Trophoblast cell (in vitro differentiated cells and primary cell): ENCODE measurements around the gene C19orf53.

ENCODE experiments used
- DNase-seq, 2 donors: peaks; one replicate each; pipeline ENCODE4 v3.0.0-alpha.2; 2016
- H2AFZ ChIP-seq: 2 replicates; pipeline ENCODE4 v1.6.1; 2013; ENCODE audit warnings: low read length, moderate library complexity, mild to moderate bottlenecking; ENCODE audit not compliant: insufficient read depth, poor library complexity
- H2AK5ac ChIP-seq: 2 replicates; pipeline ENCODE4 v1.6.1; 2013; ENCODE audit warnings: mild to moderate bottlenecking, low read length
- H2BK120ac ChIP-seq: 2 replicates; pipeline ENCODE4 v1.6.1; 2013; ENCODE audit warnings: low read length, mild to moderate bottlenecking, moderate library complexity; ENCODE audit not compliant: insufficient read depth, poor library complexity
- H2BK12ac ChIP-seq: 2 replicates; pipeline ENCODE4 v1.6.1; 2013; ENCODE audit warnings: mild to moderate bottlenecking, low read length, moderate library complexity
- H2BK5ac ChIP-seq: 2 replicates; pipeline ENCODE4 v1.6.1; 2013; ENCODE audit warnings: low read length, low read depth, moderate library complexity, mild to moderate bottlenecking; ENCODE audit not compliant: poor library complexity
- H3K14ac ChIP-seq: 2 replicates; pipeline ENCODE4 v1.6.1; 2013; ENCODE audit warnings: mild to moderate bottlenecking, low read length
- H3K18ac ChIP-seq: 2 replicates; pipeline ENCODE4 v1.6.1; 2013; ENCODE audit warnings: mild to moderate bottlenecking, low read length
- H3K23ac ChIP-seq: 2 replicates; pipeline ENCODE4 v1.6.1; 2013; ENCODE audit warnings: low read length
- H3K27ac ChIP-seq: 2 replicates; pipeline ENCODE4 v1.5.1; 2013; ENCODE audit warnings: low read depth, mild to moderate bottlenecking, inconsistent platforms, low read length, moderate library complexity
- H3K27me3 ChIP-seq: 2 replicates; pipeline ENCODE4 v1.6.1; 2013; ENCODE audit warnings: inconsistent platforms, mild to moderate bottlenecking, low read length, moderate library complexity; ENCODE audit not compliant: insufficient read depth
- H3K36me3 ChIP-seq, 2 experiments: 1 replicate in 1 of 2; 2 replicates in 1 of 2; pipeline ENCODE4 v1.6.1; 2013; ENCODE audit warnings: low read length in 2 of 2, mild to moderate bottlenecking in 2 of 2, moderate library complexity in 1 of 2; ENCODE audit not compliant: insufficient read depth in 2 of 2, control insufficient read depth in 1 of 2
- H3K4ac ChIP-seq: 2 replicates; pipeline ENCODE4 v1.6.1; 2013; ENCODE audit warnings: low read depth, mild to moderate bottlenecking, low read length, moderate library complexity
- H3K4me1 ChIP-seq, 2 experiments: 1 replicate in 1 of 2; 2 replicates in 1 of 2; pipeline ENCODE4 v1.6.1; 2013; ENCODE audit warnings: low read length in 2 of 2, mild to moderate bottlenecking in 2 of 2, moderate library complexity in 1 of 2; ENCODE audit not compliant: insufficient read depth in 2 of 2, control insufficient read depth in 1 of 2
- H3K4me2 ChIP-seq: 2 replicates; pipeline ENCODE4 v1.6.1; 2013; ENCODE audit warnings: inconsistent platforms, mild to moderate bottlenecking, low read length, moderate library complexity
- H3K4me3 ChIP-seq: 2 replicates; pipeline ENCODE4 v1.5.1; 2013; ENCODE audit warnings: mild to moderate bottlenecking, low read depth, low read length, inconsistent platforms
- H3K79me1 ChIP-seq: one replicate; pipeline ENCODE4 v1.6.1; 2013; ENCODE audit warnings: low read length
- H3K79me2 ChIP-seq: 2 replicates; pipeline ENCODE4 v1.6.1; 2013; ENCODE audit warnings: low read length, mild to moderate bottlenecking; ENCODE audit not compliant: control insufficient read depth, insufficient read depth, poor library complexity
- H3K9ac ChIP-seq: 2 replicates; pipeline ENCODE4 v1.6.1; 2013; ENCODE audit warnings: mild to moderate bottlenecking, low read length
- H3K9me3 ChIP-seq: 2 replicates; pipeline ENCODE4 v1.6.1; 2013; ENCODE audit warnings: low read depth, mild to moderate bottlenecking, control low read depth, inconsistent platforms, low read length; ENCODE audit not compliant: insufficient read depth
- H4K12ac ChIP-seq: 2 replicates; pipeline ENCODE4 v1.6.1; 2013; ENCODE audit warnings: low read depth, mild to moderate bottlenecking, low read length, moderate library complexity
- H4K8ac ChIP-seq: 2 replicates; pipeline ENCODE4 v1.6.1; 2013; ENCODE audit warnings: low read depth, mild to moderate bottlenecking, low read length, moderate library complexity
- H4K91ac ChIP-seq: one replicate; pipeline ENCODE4 v1.6.1; 2013; ENCODE audit warnings: low read depth, mild to moderate bottlenecking, low read length, moderate library complexity
- WGBS: extraction: QIAGEN DNeasy Blood & Tissue Kit; methylation state at CpG from one replicate; pipeline ENCODE4 v1.1.7; 2013; ENCODE audit warnings: missing lambda C conversion rate; ENCODE audit not compliant: insufficient read length, insufficient coverage; ENCODE audit errors: extremely low coverage; 5-methylcytosine and 5-hydroxymethylcytosine counted together

Gene C19orf53

GRCh38 chr19:13817018-13817614, 42.9 kb downstream of the C19orf53 start:
- Histone ChIP-seq H2AK5ac (peak overlapping the region; percentile 16), H4K91ac (peak overlapping the region; percentile 17), H3K18ac (no peak overlapping the region), H2AFZ (peak overlapping the region; percentile 64), H3K36me3 (peaks cover 21 to 22% of the 10 kb centered on the region in 2 experiments), H3K14ac (peak overlapping the region; percentile 22), H3K4ac (no peak overlapping the region), H3K27me3 (no peaks in the 10 kb centered on the region), H2BK5ac (no peak overlapping the region), H4K8ac (peak overlapping the region; percentile 49), H3K4me1 (peaks cover 8 to 9% of the 10 kb centered on the region in 2 experiments), H3K79me2 (no peaks in the 10 kb centered on the region), H2BK12ac (no peak overlapping the region), H3K79me1 (peaks cover 3% of the 10 kb centered on the region), H3K9ac (no peak overlapping the region), H3K23ac (no peak overlapping the region), H4K12ac (peak overlapping the region; percentile 61), H3K4me3 (peak overlapping the region; percentile 41), H2BK120ac (no peak overlapping the region), H3K4me2 (peak overlapping the region; percentile 85), H3K9me3 (peaks cover 7% of the 10 kb centered on the region), H3K27ac (no peak overlapping the region)
- WGBS, result no CpG with 5 or more reads among the region's 11 CpGs
- DNase-seq, result peak in 1 of 2 donors; percentile 34

GRCh38 chr19:13817615-13818371, 43.5 kb downstream of the C19orf53 start:
- Histone ChIP-seq H2AK5ac (peak overlapping the region; percentile 16), H3K9ac (no peak overlapping the region), H3K23ac (no peak overlapping the region), H3K9me3 (peaks cover 5% of the 10 kb centered on the region), H3K14ac (peak overlapping the region; percentile 22), H3K27ac (no peak overlapping the region), H3K4me3 (peak overlapping the region; percentile 41), H4K12ac (peak overlapping the region; percentile 61), H4K8ac (peak overlapping the region; percentile 49), H3K36me3 (peaks cover 19% of the 10 kb centered on the region in 2 experiments), H2BK5ac (no peak overlapping the region), H2BK120ac (no peak overlapping the region), H4K91ac (peak overlapping the region; percentile 17), H3K27me3 (no peaks in the 10 kb centered on the region), H3K18ac (peak overlapping the region; percentile 58), H2AFZ (peak overlapping the region; percentile 64), H3K4me1 (peaks cover 8 to 9% of the 10 kb centered on the region in 2 experiments), H3K79me1 (peaks cover 3% of the 10 kb centered on the region), H3K79me2 (no peaks in the 10 kb centered on the region), H3K4me2 (peak overlapping the region; percentile 85), H3K4ac (no peak overlapping the region), H2BK12ac (no peak overlapping the region)
- WGBS, result no CpG with 5 or more reads among the region's 35 CpGs
- DNase-seq, result peak; percentile 86

GRCh38 chr19:13819238-13819637, 45.0 kb downstream of the C19orf53 start:
- Histone ChIP-seq H3K4me3 (no peak overlapping the region), H2BK5ac (no peak overlapping the region), H3K23ac (no peak overlapping the region), H3K4me1 (peaks cover 8 to 9% of the 10 kb centered on the region in 2 experiments), H3K14ac (no peak overlapping the region), H3K79me1 (peaks cover 3% of the 10 kb centered on the region), H2BK120ac (no peak overlapping the region), H3K79me2 (no peaks in the 10 kb centered on the region), H3K18ac (no peak overlapping the region), H2AK5ac (no peak overlapping the region), H4K91ac (no peak overlapping the region), H3K27me3 (no peaks in the 10 kb centered on the region), H2AFZ (no peak overlapping the region), H3K4me2 (no peak overlapping the region), H3K36me3 (peaks cover 15 to 20% of the 10 kb centered on the region in 2 experiments), H3K9ac (no peak overlapping the region), H2BK12ac (no peak overlapping the region), H4K8ac (no peak overlapping the region), H3K27ac (no peak overlapping the region), H3K4ac (no peak overlapping the region), H3K9me3 (peaks cover 3% of the 10 kb centered on the region), H4K12ac (no peak overlapping the region)
- no CpG with 5 or more reads among the region's 11 CpGs for WGBS
- DNase-seq, result peak in 1 of 2 donors; percentile 7

GRCh38 chr19:13821292-13821691, 47.0 kb downstream of the C19orf53 start:
- Histone ChIP-seq H3K27me3 (no peaks in the 10 kb centered on the region), H3K4me3 (no peak overlapping the region), H3K4ac (no peak overlapping the region), H3K27ac (no peak overlapping the region), H4K8ac (no peak overlapping the region), H2BK12ac (no peak overlapping the region), H3K9me3 (peaks cover 5% of the 10 kb centered on the region), H3K79me1 (peaks cover 3% of the 10 kb centered on the region), H3K4me1 (peaks cover 8 to 9% of the 10 kb centered on the region in 2 experiments), H2AK5ac (no peak overlapping the region), H3K79me2 (no peaks in the 10 kb centered on the region), H2BK5ac (no peak overlapping the region), H3K18ac (no peak overlapping the region), H3K9ac (no peak overlapping the region), H4K12ac (no peak overlapping the region), H3K4me2 (no peak overlapping the region), H3K23ac (no peak overlapping the region), H2BK120ac (no peak overlapping the region), H4K91ac (no peak overlapping the region), H2AFZ (no peak overlapping the region), H3K14ac (no peak overlapping the region), H3K36me3 (peaks cover 20 to 23% of the 10 kb centered on the region in 2 experiments)
- peak in 1 of 2 donors; percentile 19 for DNase-seq
- WGBS, result no CpG with 5 or more reads among the region's 2 CpGs
